Measurements from ENCODE around the gene PTPRG. TPM values are rescaled to one million over a fixed set of nuclear protein-coding genes. Genes with fewer than 3 reads are reported as not detected.

Gene PTPRG
- total RNA-seq, 1 donor from 2014 or later, result 124 TPM

- no peak for DNase-seq (ENCODE audit: low spot score)
Measured at GRCh38 chr3:62246985-62247384, 685.6 kb downstream of the PTPRG start.

- no peak for DNase-seq (ENCODE audit: low spot score)
Measured at GRCh38 chr3:62248734-62249483, 687.5 kb downstream of the PTPRG start.

DNA sequence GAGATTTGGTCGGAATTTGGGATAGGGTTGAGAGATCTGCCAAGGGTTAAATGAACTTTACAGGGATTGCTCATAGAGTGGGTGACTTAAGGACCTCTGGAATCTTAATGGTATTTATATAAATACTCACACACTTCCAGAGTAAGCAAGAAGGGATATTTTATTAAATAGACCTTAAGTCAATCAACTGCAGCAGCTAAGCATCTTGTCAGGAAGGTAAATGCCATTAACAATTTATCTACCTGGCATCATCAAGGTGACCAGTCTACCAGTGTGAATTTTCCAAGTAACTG lies 688.1 kb downstream of the PTPRG start:
- no peak for DNase-seq (ENCODE audit: low spot score)

GRCh38 chr3:62249855-62250543 lies 688.6 kb downstream of the PTPRG start:
- no peak for DNase-seq (ENCODE audit: low spot score)

GRCh38 chr3:62252438-62253157 lies 691.2 kb downstream of the PTPRG start:
- DNase-seq (ENCODE audit: low spot score), result no peak

DNA sequence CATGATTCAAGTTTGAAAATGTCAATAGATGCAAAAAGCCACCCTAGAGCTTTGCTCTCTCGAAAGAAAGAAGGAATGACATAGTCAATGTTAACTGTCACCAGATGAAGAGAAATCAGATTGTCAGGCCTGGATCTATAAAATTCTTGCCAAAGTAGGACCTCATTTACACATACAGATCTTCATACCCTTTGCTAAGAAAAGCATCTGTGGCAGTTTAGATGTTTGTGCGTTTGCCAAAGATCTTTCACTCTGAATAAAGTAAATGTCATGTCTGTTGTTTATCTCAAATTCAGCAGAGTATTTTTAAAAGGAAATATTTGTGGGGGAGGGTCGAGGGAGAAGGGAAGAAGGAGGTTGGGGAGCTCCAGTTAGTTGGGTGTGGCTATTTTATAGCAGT lies 692.6 kb downstream of the PTPRG start:
- no peak for DNase-seq (ENCODE audit: low spot score)

DNA sequence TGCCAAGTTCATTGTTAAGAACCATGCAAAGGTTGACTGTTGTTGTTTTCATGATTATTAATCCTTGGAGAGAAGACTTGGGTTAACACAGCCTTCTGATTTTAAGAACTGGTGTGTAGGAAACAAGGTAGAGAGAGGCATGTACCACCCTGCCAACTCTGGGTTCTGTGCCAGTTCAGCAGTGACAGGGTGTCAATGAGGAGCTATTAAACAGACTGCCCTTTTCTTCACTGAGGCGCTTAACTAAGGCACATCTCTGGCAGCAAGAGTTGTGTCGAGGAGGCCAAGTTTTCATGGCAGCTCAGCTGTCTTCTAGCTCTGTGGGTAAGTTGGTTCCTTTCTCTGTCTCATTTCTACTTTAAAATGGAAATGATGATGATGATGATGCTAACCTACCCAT lies 694.4 kb downstream of the PTPRG start:
- no peak for DNase-seq (ENCODE audit: low spot score)

DNA sequence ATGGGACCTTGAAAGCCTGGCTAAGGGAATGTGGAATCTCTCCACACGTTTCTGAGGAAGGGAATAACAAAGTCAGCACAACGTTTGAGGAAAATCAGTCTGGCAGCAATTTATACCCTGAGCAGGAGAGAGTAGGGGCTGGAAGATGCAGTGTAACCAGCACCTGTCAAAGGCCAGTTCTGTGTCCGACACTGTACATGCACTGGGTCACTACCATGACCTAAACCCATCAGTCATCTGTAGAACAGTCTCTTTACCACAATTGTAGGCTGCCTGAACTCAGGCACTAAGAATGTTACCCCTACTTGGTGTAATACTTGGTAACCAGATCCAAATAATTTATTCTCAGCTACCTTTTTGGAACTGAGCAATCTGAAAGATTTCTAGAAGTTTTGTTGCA lies 698.6 kb downstream of the PTPRG start:
- DNase-seq (ENCODE audit: low spot score), result no peak

GRCh38 chr3:62260655-62261054 lies 699.3 kb downstream of the PTPRG start:
- DNase-seq (ENCODE audit: low spot score), result no peak

DNA sequence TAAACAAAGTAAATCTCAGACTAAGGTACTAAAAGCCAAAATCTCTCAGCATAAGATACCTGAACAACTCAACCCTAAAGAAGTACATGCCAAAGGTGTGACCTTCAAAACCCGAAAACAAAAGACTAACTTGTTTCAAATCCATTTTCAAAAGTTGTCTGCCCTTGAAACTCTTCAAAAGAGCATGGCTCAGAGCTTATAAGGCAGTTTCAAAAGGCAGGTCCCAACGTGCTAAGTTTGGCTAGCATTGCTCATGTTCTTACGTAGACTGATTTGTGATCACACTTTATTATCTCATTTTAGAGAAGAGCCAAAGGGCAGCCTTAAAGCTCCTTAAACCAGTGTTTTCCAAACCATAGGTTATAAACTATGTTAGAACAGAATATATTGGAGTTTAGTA lies 699.8 kb downstream of the PTPRG start:
- DNase-seq (ENCODE audit: low spot score), result no peak

GRCh38 chr3:62261736-62262135 lies 700.4 kb downstream of the PTPRG start:
- no peak for DNase-seq (ENCODE audit: low spot score)

- DNase-seq (ENCODE audit: low spot score), result no peak
Measured at GRCh38 chr3:62265528-62265927, 704.2 kb downstream of the PTPRG start.

DNA sequence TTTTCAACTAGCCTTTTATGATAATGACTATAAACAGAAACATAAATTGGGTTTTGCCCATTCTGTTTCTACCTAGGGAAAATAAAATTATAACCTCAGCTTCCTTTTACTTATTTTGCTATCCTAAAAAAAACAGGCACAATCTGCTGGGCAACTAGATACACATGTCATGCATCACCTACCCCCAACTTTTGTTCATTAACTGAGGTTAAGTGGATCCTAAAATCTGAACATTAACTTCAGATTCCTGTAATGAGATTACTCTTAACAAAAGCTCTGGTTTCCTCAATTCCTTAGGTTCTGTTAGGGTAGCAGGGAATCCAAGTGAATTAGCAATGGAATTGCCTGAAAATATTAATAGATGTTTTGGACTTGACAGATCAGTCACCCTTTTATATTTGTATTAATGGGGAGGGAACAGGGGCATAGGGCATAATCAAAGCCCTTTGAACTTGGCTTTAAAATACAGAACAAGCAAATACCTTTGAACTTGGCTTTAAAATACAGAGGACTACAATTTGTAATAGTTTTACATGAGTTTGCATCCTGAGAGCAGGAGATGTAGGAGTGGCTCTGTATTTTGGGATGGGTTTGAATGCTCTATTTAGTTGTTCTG lies 705.4 kb downstream of the PTPRG start:
- no peak for DNase-seq (ENCODE audit: low spot score)

- no peak for DNase-seq (ENCODE audit: low spot score)
Measured at GRCh38 chr3:62276658-62277180, 715.3 kb downstream of the PTPRG start.

DNA sequence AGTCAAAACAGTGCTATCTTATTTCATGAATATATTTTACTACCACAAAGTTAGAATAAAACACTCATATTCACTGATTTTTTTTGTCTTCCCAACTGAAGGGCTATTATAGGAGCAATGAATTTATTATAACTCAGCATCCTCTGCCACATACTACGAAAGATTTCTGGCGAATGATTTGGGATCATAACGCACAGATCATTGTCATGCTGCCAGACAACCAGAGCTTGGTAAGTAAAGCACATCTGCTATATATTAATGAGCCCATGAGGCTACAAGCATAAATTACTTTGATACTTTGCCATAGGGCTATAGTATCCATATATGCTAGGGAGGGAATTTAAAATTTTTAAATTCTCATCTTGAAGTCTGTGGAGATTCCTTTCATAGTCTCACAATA lies 716.1 kb downstream of the PTPRG start:
- no peak for DNase-seq (ENCODE audit: low spot score)

GRCh38 chr3:62277986-62278385 lies 716.6 kb downstream of the PTPRG start:
- DNase-seq (ENCODE audit: low spot score), result no peak

GRCh38 chr3:62281726-62282125 lies 720.4 kb downstream of the PTPRG start:
- no peak for DNase-seq (ENCODE audit: low spot score)

DNA sequence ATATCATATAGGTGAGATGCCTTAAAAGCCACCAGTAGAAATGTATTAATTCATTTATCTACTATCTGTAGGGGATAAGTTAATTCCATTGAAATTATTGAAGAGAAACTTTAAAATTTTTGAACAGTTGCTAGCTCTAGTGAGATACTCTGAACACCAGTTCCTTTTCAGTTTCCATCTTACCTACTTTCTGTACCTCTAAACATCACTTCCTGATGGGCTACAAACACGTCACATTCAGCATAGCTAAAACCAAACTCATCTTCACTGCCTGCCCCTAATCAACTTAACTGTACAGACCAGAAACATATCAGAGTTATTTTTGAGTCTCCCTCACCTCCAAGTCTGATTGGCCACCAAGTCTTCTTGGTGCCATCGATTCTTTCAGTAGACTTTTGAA lies 723.1 kb downstream of the PTPRG start:
- DNase-seq (ENCODE audit: low spot score), result no peak

GRCh38 chr3:62287392-62287927 lies 726.1 kb downstream of the PTPRG start:
- no peak for DNase-seq (ENCODE audit: low spot score)

GRCh38 chr3:62289922-62290321 lies 728.6 kb downstream of the PTPRG start:
- DNase-seq (ENCODE audit: low spot score), result no peak

DNA sequence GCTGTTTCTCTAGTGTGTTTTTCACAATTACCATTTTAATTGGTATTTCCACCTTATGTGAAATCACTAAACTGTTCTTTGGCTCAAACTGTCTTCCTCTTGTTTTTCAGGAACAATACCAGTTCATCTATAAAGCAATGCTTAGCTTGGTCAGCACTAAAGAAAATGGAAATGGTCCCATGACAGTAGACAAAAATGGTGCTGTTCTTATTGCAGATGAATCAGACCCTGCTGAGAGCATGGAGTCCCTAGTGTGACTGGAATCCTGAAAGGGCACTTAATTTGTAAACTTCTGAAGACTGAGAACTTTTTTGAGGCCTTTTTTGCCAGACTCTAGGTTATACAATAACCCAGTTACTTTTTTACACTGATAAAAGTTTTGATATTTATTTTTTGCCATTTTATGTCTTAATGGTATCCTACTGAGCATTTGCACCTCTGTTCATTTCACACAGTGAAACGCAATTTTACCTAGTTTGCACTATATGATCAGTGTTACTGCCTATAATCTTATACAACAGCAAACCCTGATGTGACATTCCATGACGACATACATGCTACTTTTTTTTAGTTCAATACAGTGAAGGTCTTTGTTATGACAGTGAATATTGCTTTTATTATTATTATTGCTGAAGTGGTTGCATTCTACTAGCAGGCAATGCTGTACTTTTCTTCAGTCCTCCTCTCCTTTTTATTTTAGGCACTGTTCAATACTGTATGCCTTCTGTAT lies 731.8 kb downstream of the PTPRG start:
- DNase-seq (ENCODE audit: low spot score), result no peak
